ENCODE data around the gene PAH.

PAH gene

GRCh38 chr12:102950950-102951619, 34.0 kb upstream of the PAH start:
- in situ Hi-C loops (cut with MboI; ENCODE audit: low sequenced_read_pairs) = no loop called here

- in situ Hi-C loops (cut with MboI; ENCODE audit: low sequenced_read_pairs) = no loop called here
These were observed 33.3 kb upstream of the PAH start for GRCh38 chr12:102950107-102950949.

- in situ Hi-C loops (cut with MboI; ENCODE audit: low sequenced_read_pairs) = no loop called here
These were observed 31.9 kb upstream of the PAH start for GRCh38 chr12:102948941-102949352.

GRCh38 chr12:102946042-102946441, 29.0 kb upstream of the PAH start:
- in situ Hi-C loops (cut with MboI; ENCODE audit: low sequenced_read_pairs) = no loop called here

DNA sequence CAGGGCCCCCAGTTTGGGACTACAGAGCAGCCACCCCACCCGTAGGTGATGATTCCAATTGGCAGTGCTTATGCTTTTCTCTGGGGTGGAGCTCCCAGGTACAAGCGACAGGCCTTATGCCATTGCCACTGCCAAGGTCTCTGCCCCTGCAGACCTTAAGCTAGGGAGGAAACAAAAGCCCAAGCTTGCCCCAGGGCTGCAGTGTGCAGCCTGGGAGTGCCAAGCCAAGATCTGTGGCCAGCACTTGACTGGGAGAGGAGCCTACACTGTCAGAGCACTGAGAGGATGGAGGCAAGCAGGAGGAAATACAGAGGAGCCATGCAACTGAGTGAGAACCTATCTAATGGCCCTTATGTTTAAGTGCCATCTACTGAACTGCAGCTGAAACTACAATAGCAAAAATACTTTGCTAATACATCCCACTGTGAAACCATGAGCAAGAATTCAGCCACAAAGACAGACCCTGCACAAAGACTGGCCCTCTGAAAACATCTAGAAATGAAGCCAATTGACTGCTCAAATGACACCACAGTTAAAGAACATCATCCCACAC, 22.7 kb upstream of the PAH start:
- in situ Hi-C loops (cut with MboI; ENCODE audit: low sequenced_read_pairs) = no loop called here

DNA sequence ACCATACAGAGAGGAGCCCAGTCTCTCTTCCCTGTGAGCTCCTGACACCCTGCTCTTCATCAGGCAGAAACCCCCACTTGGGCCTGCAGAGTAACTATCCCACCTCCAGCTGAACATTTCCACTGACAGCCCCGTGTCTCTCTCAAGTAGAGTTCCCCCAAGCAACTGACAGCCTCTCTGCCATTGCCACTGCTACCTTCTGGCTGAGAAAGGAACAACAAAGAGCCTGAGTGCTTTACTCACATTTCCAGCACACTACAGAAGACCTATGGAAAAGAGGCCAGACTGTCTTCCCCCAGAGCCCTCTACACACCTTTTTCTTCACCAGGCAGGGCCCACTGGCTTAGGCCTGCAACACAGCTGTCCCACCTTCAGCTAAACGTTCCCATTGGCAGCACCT, 22.0 kb upstream of the PAH start:
- in situ Hi-C loops (cut with MboI; ENCODE audit: low sequenced_read_pairs) = no loop called here

- in situ Hi-C loops (cut with MboI; ENCODE audit: low sequenced_read_pairs) = no loop called here
These were observed 16.1 kb upstream of the PAH start for GRCh38 chr12:102933168-102933567.

DNA sequence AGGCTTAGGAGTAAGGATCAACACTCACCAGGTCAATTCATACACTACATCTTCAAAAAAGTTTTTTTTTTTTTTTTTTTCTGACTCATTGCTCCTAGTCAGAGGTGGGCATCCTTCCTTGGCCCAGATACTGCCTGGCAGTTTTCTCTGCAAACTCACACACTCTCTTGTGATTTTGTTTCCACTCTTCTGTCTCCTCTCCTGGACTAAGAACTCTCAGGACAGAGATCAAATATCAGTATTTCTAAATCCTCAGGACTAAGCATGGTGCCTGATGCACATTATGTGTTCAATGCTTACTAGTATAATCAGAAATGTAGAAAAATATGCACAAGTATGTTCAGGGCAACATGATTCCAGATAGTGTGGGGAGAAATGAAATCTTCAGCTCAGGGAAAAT, 10.2 kb upstream of the PAH start:
- in situ Hi-C loops (cut with MboI; ENCODE audit: low sequenced_read_pairs) = no loop called here

DNA sequence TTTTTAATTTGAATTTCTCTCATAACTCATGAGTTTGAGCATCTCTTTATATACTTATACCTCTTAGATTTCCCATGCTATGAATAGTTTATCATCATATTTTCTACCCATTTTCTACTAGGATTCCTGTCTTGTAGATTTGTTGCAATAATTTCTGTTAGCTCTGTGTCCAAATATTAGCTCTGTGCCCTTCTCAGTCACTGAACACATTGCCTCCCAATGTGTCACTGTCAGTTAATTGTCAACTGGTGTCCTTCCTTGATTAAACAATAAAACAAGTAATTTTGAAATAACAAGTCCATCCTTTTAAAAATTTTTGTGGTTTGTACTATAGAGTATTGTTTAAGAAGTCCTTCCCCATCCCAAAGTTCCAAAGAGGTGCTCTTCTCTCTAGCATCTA, 4.2 kb upstream of the PAH start:
- in situ Hi-C loops (cut with MboI; ENCODE audit: low sequenced_read_pairs) = no loop called here

DNA sequence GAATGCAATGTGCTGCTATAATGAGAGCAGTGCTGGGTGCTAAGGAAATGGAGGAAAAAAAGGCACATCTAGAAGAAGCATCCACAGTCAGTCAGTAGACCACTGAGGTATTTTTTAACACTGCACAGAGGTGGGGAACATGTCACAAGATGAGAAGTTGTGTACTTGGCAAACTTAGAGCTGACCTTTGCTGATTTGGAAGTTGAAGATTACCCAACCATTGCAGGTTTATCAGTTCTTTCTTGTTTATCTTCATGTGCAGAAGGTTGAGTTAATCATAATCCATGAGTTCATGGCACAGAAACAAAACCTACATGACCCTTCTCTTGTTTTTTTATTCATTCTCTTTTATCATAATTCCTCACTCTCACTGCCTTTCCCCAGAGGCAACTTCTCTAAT, 3.2 kb upstream of the PAH start:
- in situ Hi-C loops (cut with MboI; ENCODE audit: low sequenced_read_pairs) = no loop called here

GRCh38 chr12:102918840-102919239, 1.8 kb upstream of the PAH start:
- in situ Hi-C loops (cut with MboI; ENCODE audit: low sequenced_read_pairs) = no loop called here

DNA sequence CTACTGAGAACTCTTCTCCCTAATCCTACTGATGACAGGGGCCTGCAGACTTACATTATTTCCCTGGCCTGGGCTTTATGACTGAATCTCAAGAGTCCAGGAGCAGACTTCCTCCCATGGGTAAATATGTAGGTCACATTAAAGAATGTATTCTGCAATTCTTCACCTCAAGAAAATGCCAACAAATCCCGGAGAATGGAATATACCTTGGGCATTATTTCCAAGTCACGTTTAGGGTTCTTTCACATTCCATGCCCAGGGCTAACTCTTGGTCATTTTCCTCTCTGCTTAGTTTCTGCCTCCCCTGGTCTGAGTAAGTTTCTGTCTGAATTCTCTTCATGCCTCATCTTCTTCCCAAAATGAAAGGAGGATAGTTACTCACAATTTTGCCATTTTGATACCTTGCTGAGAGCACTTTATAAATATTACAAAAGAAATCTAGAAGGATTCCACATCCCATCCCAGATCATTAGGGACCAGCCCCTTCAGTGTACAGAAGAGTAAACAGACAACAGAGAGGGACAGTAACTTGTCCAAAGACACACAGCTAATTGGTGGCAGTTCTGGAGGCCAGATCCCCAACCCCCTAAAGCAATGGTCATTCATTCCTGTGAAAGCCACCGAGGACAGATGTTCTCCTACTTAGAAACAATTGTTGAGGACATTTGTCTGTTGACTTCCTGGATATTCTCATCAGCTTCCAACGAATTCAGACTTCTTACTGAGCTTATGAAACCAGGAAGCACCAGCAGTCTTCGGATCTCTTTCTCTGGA, 605 bp downstream of the PAH start:
- in situ Hi-C loops (cut with MboI; ENCODE audit: low sequenced_read_pairs) = no loop called here

DNA sequence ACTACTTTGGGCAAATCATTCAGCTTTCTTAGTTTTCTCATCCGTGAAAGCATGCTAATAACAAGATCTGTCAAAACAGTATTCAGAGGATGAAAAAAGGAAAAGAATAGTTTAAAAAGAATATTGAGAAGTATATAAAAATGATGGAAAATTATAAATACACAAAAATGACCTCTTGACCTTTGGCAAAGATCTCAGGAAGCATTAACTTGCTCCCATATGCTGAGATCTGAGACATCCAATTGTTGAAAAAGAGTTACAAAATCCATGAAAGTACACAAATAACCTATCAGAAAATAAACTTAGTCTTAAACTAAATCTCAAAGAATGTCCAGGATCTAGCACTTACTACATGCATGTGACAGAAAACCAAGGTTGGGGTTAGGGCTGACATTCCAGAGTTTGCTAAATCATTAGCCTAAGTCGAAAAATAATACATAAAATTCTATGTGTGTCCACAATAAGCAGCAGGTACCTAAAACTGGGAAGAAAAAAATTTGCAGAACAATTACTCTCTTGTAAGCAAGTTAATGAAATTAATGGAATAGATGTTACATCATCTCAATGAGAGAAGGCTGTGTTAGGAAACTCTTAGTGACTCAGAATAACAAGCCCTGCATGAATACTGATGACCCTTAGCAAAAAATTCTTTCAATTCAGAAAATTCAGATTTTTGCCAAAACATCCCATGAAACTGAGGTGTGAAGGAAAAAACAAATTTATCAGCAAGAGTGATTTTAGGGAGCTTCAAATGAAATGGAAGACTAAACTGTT, 3.4 kb downstream of the PAH start:
- in situ Hi-C loops (cut with MboI; ENCODE audit: low sequenced_read_pairs) = no loop called here

DNA sequence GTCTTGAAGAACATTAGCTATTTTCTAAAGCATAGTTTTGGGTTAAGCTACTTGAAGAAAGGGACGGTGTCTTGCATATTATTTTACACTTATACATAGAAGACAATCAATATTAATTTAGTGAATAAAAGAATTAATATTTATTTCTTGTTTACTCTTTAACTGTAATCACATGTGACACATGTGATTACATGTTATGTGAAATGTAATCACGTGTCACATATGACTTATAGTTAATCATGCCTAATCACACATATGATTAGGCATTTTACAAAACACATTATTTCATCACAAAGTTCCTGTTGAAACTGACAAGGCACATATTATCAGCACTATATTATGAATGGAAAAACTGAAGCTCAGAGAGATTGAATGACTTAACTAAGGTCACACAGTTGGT, 4.8 kb downstream of the PAH start:
- in situ Hi-C loops (cut with MboI; ENCODE audit: low sequenced_read_pairs) = no loop called here

GRCh38 chr12:102911320-102911719, 5.7 kb downstream of the PAH start:
- in situ Hi-C loops (cut with MboI; ENCODE audit: low sequenced_read_pairs) = no loop called here

- in situ Hi-C loops (cut with MboI; ENCODE audit: low sequenced_read_pairs) = no loop called here
These were observed 6.3 kb downstream of the PAH start for GRCh38 chr12:102910792-102911191.

DNA sequence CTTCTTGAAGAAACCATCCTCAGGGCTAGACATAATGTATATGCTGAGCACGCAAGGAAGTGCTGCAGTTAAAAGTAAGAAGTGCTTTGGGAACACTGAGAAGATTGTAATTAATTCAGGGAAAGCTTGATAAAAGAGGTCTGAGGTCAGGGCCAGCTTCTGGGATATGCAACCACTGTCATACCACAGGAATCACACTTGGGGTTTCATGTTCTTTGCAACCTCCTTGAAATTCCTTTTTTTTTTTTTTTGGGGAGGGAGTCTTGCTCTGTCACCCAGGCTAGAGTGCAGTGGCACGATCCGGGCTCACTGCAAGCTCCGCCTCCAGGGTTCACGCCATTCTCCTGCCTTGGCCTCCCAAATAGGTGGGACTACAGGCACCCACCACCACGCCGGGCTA, 6.9 kb downstream of the PAH start:
- in situ Hi-C loops (cut with MboI; ENCODE audit: low sequenced_read_pairs) = no loop called here

- in situ Hi-C loops (cut with MboI; ENCODE audit: low sequenced_read_pairs) = no loop called here
These were observed 9.1 kb downstream of the PAH start for GRCh38 chr12:102907918-102908317.

DNA sequence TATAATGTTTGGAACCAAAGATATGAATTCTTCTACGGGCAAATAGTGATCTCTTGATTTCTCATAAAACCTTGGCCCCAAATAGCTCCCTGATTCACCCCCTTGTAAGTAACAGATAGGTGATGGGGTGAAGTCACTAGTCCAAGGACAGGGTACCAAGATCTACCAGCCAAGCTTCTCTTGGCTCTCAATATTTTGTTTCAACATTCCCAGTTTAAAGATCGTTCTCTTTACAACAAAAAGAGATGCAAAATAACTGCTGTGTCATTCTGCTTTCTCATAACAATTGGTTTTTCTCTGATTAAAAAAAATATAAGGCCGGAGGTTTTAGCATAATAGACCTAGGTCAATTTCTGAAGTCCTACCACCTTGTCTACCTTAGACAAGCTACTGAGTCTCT, 11.8 kb downstream of the PAH start:
- in situ Hi-C loops (cut with MboI; ENCODE audit: low sequenced_read_pairs) = no loop called here

- in situ Hi-C loops (cut with MboI; ENCODE audit: low sequenced_read_pairs) = no loop called here
These were observed 13.6 kb downstream of the PAH start for GRCh38 chr12:102903337-102904007.
